Inflammatory macrophage (primary cell): Measurements from ENCODE around the gene FUNDC1.
"Not testable (repeated sequence)": the region's sequence is repeated elsewhere in the genome, so short reads cannot be mapped to it uniquely, and the experiment has no call there.

Experiments
- DNase-seq, 2 donors: peaks; one replicate each; pipeline ENCODE4 v3.0.0-alpha.2; 2020 to 2022
- total RNA-seq, 18 experiments: gene quantifications; one replicate each; lab custom pipeline; 2026; ENCODE audit warnings: mixed read lengths in 6 of 18, inconsistent platforms in 2 of 18; lab: John Stamatoyannopoulos, UW

The FUNDC1 gene
- 3.4 to 13.7 (median 7.9) reads per million in 18 experiments for total RNA-seq

GRCh38 chrX:44542567-44543325 lies at the start of gene FUNDC1:
Gene FUNDC1, minus strand, starts transcription at chrX:44542859. Its CDS starts 27 bp downstream, at chrX:44542832.
- DNase-seq: peak; percentile 91 to 92

- peak in 1 of 2 donors; percentile 33 for DNase-seq
These were observed 43.2 kb upstream of the FUNDC1 start for GRCh38 chrX:44585866-44586265.

- peak in 1 of 2 donors; percentile 0 for DNase-seq
These were observed 37.8 kb upstream of the FUNDC1 start for GRCh38 chrX:44580466-44580865.

GRCh38 chrX:44572340-44572938 lies 29.8 kb upstream of the FUNDC1 start:
- no peak for DNase-seq

- DNase-seq: no peak
These were observed 27.9 kb upstream of the FUNDC1 start for GRCh38 chrX:44570522-44570921.

- no peak for DNase-seq
These were observed 26.5 kb upstream of the FUNDC1 start for GRCh38 chrX:44569122-44569521.

- no peak for DNase-seq
These were observed 25.5 kb upstream of the FUNDC1 start for GRCh38 chrX:44568196-44568595.

GRCh38 chrX:44561896-44562295 lies 19.2 kb upstream of the FUNDC1 start:
- DNase-seq: not testable (repeated sequence)

- no peak for DNase-seq
These were observed 7.9 kb upstream of the FUNDC1 start for GRCh38 chrX:44550563-44550962.

GRCh38 chrX:44545454-44545853 lies 2.8 kb upstream of the FUNDC1 start:
- not testable (repeated sequence) for DNase-seq

- no peak for DNase-seq
These were observed 1.4 kb upstream of the FUNDC1 start for GRCh38 chrX:44544036-44544435.

GRCh38 chrX:44536198-44536597 lies 6.5 kb downstream of the FUNDC1 start:
- DNase-seq: no peak

GRCh38 chrX:44529310-44529709 lies 13.3 kb downstream of the FUNDC1 start:
- DNase-seq: no peak

- DNase-seq: no peak
These were observed 28.4 kb downstream of the FUNDC1 start for GRCh38 chrX:44514272-44514671.

- no peak for DNase-seq
These were observed 35.4 kb downstream of the FUNDC1 start for GRCh38 chrX:44507292-44507691.

GRCh38 chrX:44506678-44507077 lies 36.0 kb downstream of the FUNDC1 start:
- no peak for DNase-seq

GRCh38 chrX:44503560-44503959 lies 39.1 kb downstream of the FUNDC1 start:
- no peak for DNase-seq

- no peak for DNase-seq
These were observed 47.6 kb downstream of the FUNDC1 start for GRCh38 chrX:44495091-44495490.

- no peak for DNase-seq
These were observed 48.3 kb downstream of the FUNDC1 start for GRCh38 chrX:44494357-44494756.

GRCh38 chrX:44489515-44489914 lies 53.1 kb downstream of the FUNDC1 start:
- DNase-seq: no peak

GRCh38 chrX:44484607-44485146 lies 58.0 kb downstream of the FUNDC1 start:
- no peak for DNase-seq

- DNase-seq: no peak
These were observed 58.6 kb downstream of the FUNDC1 start for GRCh38 chrX:44483965-44484606.

GRCh38 chrX:44482575-44482974 lies 60.1 kb downstream of the FUNDC1 start:
- DNase-seq: no peak
